PFSK-1 (cell line): ENCODE data around the gene THSD8.

ENCODE experiments used
- POLR2AphosphoS5 ChIP-seq: IDR thresholded peaks from 2 replicates; pipeline ENCODE4 v1.6.1; 2012; ENCODE audit warnings: low read depth, mild to moderate bottlenecking, control low read depth, low read length, moderate library complexity
- REST ChIP-seq, 2 experiments: IDR thresholded peaks; 2 replicates each; pipeline versions ENCODE4 v1.6.1 to v1.8.0; 2011 to 2012; ENCODE audit warnings: low read depth in 2 of 2, low read length in 2 of 2, control low read depth in 1 of 2, inconsistent platforms in 1 of 2, mild to moderate bottlenecking in 1 of 2, moderate library complexity in 1 of 2; ENCODE audit not compliant: insufficient read depth in 1 of 2
- SIN3A ChIP-seq: IDR thresholded peaks from 2 replicates; pipeline ENCODE4 v1.6.1; 2012; ENCODE audit warnings: mild to moderate bottlenecking, low read length, moderate library complexity, borderline replicate concordance; ENCODE audit not compliant: insufficient read depth
- TAF1 ChIP-seq: IDR thresholded peaks from 2 replicates; pipeline ENCODE4 v1.6.1; 2012; ENCODE audit warnings: low read length, control low read depth, borderline replicate concordance; ENCODE audit not compliant: insufficient read depth

GRCh38 chr19:12797141-12797587, 4.7 kb upstream of the THSD8 start:
- no peak for TF ChIP-seq POLR2AphosphoS5
- no peak for TF ChIP-seq REST (IDR thresholded peaks at IDR 0.05; ENCODE audit: insufficient read depth in 1 of 2, low read depth in 2 of 2, low read length in 2 of 2)
- TF ChIP-seq TAF1 = no peak
- no peak for TF ChIP-seq SIN3A
